Spleen (tissue), 7 donors: Measurements from ENCODE around the gene TDG.

ENCODE experiments used
- POLR2AphosphoS5 ChIP-seq, 3 donors: sonication (generic); formaldehyde crosslinking; IDR thresholded peaks; one replicate each; pipeline ENCODE4 v1.5.1; 2017; ENCODE audit warnings: antibody characterized with exemption in 3 of 3
- TF ChIP-seq, protein P1 (sequence below), 11 experiments: fragments of 200-600 bp in 7 of 11; fragments of 450-650 bp in 4 of 11; sonication (generic) in 4 of 11; IDR thresholded peaks in 8 of 11; conservative IDR thresholded peaks in 3 of 11; 1 replicate in 7 of 11; 2 replicates in 4 of 11; pipeline versions ENCODE4 v1.4.0 to v1.8.0; 2016 to 2021; ENCODE audit warnings: antibody characterized with exemption in 11 of 11, inconsistent platforms in 4 of 11, mild to moderate bottlenecking in 1 of 11
- donor health status: DM: no; HTN: no; CAD: no; lungs with moderate emphysema.
- donor health status: DM: no; HTN: no; CAD: no.
- donor health status: DM: no; HTN: no; CAD: no.

DNA sequence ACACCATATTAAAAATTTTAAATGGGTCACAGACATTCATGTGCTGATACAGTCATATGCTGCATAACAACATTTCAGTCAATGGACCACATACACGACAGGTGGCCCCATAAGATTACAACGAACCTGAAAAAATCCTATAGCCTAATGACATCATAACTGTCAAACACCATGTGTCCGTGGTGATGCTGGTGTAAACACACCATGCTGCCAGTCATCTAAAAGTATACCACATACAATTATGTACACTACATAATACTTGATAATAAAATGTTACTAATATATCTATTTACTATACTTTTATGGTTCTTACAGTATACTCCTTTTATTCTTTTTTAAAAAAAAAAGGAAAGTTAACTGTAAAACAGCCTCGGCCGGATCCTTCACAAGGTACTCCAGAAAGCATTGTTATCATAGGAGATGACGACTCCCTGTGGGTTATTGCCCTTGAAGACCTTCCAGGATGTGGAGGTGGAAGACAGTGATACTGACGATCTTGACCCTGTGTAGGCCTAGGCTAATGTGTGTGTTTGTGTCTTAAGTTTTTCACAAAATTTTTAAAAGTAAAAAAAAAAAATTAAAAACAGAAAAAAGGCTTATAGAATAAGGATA lies 5.0 kb upstream of the TDG start:
- TF ChIP-seq, protein P1, sequence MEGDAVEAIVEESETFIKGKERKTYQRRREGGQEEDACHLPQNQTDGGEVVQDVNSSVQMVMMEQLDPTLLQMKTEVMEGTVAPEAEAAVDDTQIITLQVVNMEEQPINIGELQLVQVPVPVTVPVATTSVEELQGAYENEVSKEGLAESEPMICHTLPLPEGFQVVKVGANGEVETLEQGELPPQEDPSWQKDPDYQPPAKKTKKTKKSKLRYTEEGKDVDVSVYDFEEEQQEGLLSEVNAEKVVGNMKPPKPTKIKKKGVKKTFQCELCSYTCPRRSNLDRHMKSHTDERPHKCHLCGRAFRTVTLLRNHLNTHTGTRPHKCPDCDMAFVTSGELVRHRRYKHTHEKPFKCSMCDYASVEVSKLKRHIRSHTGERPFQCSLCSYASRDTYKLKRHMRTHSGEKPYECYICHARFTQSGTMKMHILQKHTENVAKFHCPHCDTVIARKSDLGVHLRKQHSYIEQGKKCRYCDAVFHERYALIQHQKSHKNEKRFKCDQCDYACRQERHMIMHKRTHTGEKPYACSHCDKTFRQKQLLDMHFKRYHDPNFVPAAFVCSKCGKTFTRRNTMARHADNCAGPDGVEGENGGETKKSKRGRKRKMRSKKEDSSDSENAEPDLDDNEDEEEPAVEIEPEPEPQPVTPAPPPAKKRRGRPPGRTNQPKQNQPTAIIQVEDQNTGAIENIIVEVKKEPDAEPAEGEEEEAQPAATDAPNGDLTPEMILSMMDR (IDR thresholded peaks at IDR 0.05 in 8 of 11, conservative IDR thresholded peaks at IDR 0.05 in 3 of 11), result no peak
- no peak for TF ChIP-seq POLR2AphosphoS5 (IDR thresholded peaks at IDR 0.05)
